GM19455 (cell line): ENCODE results near the gene AMPH.
"Not testable (repeated sequence)": the region's sequence is repeated elsewhere in the genome, so short reads cannot be mapped to it uniquely, and the experiment has no call there.

ENCODE experiments used
- ATAC-seq: cut with Tn5 transposase; IDR thresholded peaks from one replicate; pipeline ENCODE4 v1.9.1; 2021; ENCODE audit not compliant: unreplicated experiment

Gene AMPH

DNA sequence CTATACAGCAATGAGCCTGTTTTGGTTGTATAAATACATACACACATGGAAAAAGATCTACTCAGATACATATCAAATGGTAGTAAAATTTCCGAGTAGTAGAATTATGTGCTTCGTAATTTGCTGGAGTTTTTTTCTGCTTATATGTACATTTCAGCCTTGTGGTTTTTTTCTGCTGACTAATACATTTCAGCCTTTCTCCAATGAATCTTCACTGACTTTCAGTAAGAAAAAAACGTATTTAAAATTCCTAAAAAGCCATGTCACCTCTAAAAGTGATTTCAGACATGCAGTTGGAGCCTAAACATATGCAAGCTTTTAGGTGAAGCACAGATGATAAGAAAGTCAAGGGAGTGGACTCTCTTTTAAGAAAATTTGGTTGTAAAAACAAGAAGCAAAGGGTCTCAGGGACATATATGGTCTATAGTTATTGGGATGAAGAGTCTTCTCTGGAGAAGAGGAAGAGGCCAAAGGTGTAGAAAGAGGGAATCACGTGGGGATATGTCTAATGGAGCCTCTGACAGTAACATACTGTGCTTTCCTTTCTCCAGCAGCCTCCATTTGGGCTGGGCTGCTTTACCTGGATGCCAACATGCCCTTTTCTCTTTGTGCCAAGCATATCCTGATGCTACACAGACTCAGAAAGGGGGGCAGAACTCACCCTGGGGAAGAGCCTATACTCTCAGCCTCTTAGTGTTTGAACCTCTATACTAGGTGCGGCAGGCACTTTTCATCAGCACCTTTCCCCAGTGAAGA lies 2.4 kb downstream of the AMPH start:
- no peak for ATAC-seq

DNA sequence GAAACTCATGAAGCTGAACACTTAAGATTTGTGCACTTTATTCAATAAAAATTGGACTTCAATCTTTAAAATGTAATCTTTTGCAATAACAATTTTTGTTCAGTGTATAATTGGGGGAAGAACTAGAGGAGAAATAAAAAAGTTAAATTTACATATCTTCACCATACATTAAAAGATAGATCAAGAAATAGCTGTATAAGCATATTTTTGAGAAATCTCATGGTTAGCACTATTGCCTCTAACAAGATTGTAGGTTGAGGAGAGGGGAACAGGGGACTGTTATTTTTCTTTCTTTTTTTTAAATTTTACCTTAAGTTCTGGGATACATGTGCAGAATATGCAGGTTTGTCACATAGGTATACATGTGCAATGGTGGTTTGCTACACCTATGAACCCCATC lies 5.3 kb downstream of the AMPH start:
- ATAC-seq: no peak

GRCh38 chr7:38615665-38616064 lies 15.5 kb downstream of the AMPH start:
- ATAC-seq: no peak

DNA sequence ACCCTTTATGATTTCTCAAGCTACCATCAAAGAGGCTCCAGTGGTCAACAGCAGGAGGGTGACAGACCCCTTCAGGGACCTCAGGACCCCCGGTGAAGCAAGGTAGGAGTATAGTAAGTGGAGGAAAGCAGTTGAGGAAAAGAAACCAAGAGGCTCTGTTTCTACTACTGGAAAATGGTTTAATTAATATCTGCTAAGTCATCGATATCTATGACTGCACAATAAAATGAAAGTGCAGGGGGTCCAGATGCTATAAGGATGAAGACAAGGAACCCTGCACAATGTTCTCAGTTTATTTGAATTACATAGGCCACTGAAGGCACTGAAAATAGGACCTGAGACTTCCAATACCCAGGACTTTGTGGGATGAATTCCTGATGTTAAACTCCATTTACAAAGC lies 23.7 kb downstream of the AMPH start:
- no peak for ATAC-seq

GRCh38 chr7:38600741-38601140 lies 30.4 kb downstream of the AMPH start:
- ATAC-seq: no peak

DNA sequence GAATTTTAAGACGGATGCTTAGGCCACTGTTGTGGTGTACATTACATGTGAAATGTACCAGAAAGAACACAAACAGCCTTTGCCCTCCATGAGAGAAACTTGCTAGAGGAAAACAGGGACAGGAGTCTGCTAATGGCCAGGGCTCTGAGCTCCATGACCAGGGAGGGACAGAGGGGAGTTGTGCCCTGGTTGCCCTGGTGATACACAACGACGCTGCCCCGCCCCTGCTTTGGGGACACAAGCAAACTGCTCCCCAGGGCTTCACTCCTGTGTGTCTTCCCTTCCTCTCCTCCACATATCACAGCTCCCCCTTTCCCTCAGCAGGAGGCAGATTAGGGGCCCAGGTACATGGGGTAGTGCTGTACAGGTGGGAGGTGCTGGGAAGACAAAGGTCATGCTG lies 36.2 kb downstream of the AMPH start:
- ATAC-seq: no peak

DNA sequence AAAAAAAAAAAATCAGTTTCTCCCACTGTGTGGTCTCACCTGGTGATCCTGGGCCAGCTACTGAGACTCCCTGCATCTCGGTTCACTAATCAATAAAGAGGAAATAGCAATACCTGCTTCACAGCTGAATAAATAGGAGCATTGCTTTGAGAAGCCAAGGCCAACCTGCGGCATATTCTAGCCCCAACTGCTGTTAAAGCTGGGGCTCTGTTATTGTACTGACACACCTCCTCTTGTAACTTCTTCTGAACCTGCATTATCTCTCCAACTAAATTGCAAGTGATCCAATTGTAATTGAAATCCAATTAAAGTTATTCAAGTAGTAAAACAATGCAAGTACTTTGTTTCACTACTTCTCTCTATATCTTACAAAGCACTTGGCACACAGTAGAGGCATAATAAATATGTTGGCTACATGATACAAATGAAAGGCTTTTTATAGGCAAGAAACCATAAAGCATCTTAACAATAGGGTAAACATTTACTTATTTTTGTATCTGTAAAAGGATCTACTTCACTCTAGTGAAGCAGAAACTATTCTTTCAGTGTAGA lies 38.4 kb downstream of the AMPH start:
- no peak for ATAC-seq

DNA sequence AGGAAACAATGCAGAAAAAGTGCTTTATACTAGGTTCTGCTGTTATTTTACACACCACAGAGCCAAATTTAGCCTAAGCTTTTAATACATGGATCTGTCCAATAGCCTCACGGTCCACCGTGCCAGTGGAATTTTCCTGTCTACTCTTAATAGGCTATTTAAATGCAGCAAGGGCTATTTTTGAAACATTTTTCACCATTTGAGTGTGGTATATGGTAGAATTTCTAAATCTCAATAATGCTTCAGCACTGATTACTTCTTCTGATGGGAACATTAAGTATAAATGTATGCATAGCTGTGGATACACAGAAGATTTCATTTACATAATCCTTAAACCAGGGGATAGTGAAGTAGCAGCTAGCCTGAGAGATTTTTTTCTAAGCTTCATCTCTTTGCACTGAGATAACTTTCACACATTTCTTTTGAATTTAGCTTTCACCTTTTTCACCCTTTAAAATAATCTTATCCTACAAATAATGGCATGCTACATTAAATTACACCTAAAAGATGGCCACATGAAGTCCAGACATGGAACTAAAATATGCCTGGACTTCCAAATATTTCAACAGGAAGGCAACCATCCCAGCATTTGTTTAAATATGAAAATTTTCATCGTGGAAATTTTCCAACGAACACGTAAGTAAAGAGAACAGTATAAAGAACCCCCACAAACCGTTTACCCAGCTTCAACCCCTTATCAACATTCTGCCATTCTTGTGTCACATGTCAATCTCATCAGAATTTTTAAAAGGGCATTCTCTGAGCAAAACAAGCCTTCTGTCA lies 45.4 kb downstream of the AMPH start:
- no peak for ATAC-seq

DNA sequence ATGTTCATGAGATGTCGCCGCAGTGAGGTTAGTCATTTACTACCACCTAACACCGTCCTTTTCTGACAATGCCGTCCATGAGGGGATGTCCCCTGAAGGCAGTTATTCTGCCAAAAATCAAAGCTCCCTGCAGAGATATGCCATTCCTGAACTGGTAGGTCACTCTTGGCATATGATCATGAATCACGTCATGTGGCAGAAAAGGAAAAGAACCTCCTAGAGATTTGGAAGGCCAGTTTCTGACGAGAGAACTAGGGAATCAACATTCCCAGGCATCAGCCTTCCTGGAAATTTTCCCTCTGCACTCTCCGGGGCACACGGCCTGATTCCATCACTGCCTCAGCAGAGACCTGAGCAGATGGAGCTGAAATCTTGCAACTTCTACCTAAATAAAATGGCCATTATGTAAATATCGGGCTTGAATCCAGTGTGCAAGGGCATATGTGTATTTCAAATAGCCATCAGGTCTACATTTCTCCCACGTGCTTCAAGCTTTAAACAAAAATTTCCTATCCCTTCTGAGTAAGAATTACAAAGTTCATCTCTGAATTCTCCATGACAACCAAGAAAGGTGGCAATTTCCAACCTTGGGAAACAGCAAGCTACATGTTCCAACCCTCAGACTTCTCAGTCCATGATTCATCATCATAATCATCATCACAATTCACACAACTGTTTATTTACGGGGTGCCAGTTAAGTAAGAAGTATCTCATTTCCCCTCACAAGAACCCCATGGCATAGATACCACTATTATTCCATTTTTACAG lies 46.5 kb downstream of the AMPH start:
- no peak for ATAC-seq

DNA sequence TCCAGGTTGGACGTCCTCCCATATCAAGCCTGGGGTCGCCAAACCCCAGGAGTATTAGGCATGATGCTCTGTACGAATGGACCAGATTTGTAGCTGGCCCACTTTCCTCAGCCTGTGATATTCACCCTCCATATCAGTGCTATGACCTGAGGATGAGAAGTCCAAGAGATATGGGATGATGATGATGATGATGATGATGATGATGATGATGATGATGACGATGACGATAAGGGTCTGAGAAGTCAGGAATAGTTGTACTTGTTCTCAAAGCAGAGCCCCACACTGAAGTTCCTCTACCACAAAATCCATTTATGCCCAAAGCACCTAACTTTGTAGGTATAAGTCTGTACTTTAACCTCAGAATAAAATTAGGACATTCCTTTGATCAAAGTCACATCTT lies 50.7 kb downstream of the AMPH start:
- no peak for ATAC-seq

GRCh38 chr7:38574086-38574485 lies 57.1 kb downstream of the AMPH start:
- ATAC-seq: no peak

GRCh38 chr7:38571620-38572019 lies 59.6 kb downstream of the AMPH start:
- not testable (repeated sequence) for ATAC-seq

- ATAC-seq: no peak
These were observed 62.7 kb downstream of the AMPH start for GRCh38 chr7:38568497-38568896.

DNA sequence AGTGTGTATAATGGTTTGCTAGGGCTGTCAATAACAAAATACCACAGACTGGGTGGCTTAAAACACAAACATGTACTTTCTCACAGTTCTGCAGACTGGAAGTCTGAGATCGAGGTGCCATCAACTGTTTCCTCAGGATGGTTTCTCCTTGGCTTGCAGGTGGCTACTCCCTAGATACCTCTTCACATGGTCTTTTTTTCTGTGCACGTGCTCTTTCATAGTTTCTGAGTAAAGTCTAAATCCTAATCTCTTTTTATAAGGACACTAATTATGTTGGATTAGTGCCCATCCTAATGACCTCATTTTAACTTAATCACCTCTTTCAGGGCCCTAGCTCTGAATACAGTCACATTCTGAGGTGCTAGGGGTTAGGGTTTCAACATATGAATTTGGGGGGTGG lies 65.9 kb downstream of the AMPH start:
- ATAC-seq: no peak

DNA sequence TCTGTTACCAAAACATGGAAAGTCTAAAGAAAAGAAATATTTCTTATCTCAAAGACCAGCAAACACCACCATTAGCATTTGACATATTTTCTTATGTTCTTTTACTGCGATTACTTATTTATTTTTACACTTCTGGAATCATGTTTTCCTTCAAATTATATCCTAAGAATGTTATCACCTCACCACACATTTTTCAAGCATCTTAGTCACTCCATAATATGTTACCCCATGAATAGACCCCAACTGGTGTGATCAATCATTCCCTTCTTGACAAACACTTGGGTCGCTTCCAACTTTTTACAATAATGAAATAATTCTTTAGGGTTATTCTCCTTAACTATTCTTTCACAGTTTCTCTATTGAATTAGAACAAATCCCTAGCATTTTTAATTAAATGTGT lies 67.4 kb downstream of the AMPH start:
- ATAC-seq: no peak

GRCh38 chr7:38561166-38561565 lies 70.0 kb downstream of the AMPH start:
- ATAC-seq: no peak

DNA sequence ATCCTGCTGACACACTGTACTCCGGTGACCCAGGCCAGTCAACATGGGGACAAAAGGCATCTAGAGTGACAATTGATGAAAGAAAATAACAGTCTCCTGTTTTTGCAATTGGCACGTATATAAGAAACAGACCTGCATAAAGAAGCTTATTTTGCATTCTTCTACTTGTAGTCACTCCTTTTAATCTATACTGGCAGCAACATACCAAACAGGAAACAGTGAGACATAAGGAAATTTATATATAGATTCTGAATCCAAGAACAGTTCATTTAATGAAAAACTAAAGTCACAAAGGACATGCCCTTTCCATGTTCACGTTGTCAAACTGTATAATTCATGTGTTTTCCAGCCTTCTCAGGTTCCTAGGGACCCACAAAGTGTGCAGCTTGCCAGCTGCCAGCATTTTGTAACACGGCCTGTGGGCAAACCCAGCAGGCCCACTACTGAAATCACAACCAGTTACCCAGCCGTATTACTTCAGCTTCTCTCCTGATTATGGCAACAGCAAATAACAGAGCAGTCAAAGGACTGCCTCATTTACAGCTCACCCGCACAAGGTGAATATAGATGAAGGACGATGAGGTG lies 72.3 kb downstream of the AMPH start:
- no peak for ATAC-seq

GRCh38 chr7:38554586-38554985 lies 76.6 kb downstream of the AMPH start:
- ATAC-seq: no peak

DNA sequence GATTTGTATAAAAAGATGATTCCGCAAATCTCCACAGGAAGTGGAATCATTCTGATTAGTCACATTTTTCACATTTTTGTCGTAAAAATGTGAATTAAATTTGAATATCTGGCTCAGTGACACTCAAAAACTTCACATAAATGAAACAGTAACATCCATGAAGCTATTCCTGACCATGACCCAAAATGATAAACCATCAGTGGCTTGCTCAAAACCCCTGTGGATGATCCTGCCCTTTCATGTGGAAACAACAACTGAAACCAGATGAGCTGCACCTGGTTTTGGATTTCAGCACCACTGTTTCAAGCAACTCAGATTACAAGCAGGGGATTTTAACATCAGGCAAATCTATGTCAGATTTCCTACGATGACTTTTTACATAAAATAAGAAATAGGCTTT lies 80.3 kb downstream of the AMPH start:
- ATAC-seq: no peak

DNA sequence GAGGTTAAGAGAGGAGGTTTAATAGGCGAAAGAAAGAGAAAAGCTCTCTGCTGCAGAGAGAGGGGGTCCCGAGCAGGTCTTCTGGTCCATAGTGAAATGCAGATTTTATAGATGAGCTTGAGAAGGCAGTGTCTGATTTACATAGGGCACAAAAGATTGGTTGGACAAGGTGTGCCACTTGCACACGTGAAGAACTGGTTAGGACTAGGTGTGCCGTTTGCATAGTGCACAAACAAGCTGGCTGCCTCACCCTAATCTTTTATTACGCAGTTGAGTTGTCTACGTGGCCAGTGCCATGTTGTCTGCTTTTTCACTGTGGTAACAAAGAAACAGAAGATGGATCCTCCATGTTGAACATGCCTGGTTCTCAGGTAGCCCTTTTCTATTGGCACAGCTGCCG lies 82.6 kb downstream of the AMPH start:
- ATAC-seq: no peak

GRCh38 chr7:38546763-38547162 lies 84.4 kb downstream of the AMPH start:
- ATAC-seq: no peak
